Measurements from ENCODE around the gene THRAP3. TPM values are rescaled to one million over a fixed set of nuclear protein-coding genes. Genes with fewer than 3 reads are reported as not detected.

THRAP3 gene
- total RNA-seq, 1 experiment from 2014 or later: 86.8 TPM

GRCh38 chr1:36330940-36331339 lies 106.7 kb downstream of the THRAP3 start:
- no TSS peak for BruUV-seq (replicated peaks)
- CTCF ChIA-PET: no interaction called here
- H3K4me3 Mint-ChIP-seq (ENCODE audit: unreplicated experiment): no peak overlapping the region

DNA sequence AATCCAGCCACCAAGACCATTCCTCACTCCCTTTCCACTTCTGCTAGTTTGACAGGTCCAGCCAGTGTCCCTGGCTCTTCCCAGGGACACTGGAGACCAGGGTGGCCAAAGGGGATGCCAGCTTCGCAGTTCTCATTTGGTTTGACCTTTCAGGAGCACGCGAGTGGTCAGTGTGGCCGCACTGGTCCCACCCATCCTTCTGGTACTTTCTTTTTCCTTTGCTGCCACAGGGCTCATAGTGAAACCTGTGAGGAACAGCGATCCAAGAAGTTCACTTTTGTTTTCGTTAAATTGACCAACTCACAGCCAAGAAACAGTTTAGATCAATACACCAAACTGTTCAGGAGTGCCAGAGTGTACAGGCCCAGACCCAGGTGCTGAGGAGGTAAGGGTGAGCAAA lies 113.6 kb downstream of the THRAP3 start:
- Mint-ChIP-seq H3K4me3 (ENCODE audit: unreplicated experiment) (no peak overlapping the region), H3K27me3 (ENCODE audit: insufficient read depth, unreplicated experiment) (no peaks in the 10 kb centered on the region), H3K36me3 (ENCODE audit: insufficient read depth, unreplicated experiment) (peaks cover 9% of the 10 kb centered on the region), H3K9me3 (ENCODE audit: unreplicated experiment) (no peaks in the 10 kb centered on the region), H3K4me1 (ENCODE audit: low read depth, unreplicated experiment) (no peaks in the 10 kb centered on the region), H3K27ac (ENCODE audit: unreplicated experiment) (no peak overlapping the region)
- H3K27me3 ChIP-seq (replicated peaks; ENCODE audit: control insufficient read depth, insufficient read depth, low read length): no peaks in the 10 kb centered on the region
- no peak overlapping the region for H3K4me3 ChIP-seq (ENCODE audit: low read depth, low read length)
- no peaks in the 10 kb centered on the region for H3K36me3 ChIP-seq (ENCODE audit: control insufficient read depth, insufficient read depth, low read length)
- intact Hi-C loops (cut with micrococcal nuclease; ENCODE audit: unreplicated experiment): no loop called here
- ChIA-PET CTCF (no interaction called here), POLR2A (no interaction called here)
- no peak for DNase-seq
- TF ChIP-seq CTCF (IDR thresholded peaks at IDR 0.05; ENCODE audit: insufficient read depth in 1 of 2, low read depth in 1 of 2, low read length in 1 of 2, severe bottlenecking in 1 of 2, unreplicated experiment in 1 of 2): no peak
- H3K4me1 ChIP-seq: no peaks in the 10 kb centered on the region
- no TSS peak for BruUV-seq (replicated peaks)
- H3K9me3 ChIP-seq: no peaks in the 10 kb centered on the region

More at GRCh38 chr1:36330940-36331339, 106.7 kb downstream of the THRAP3 start:
- DNase-seq: no peak
- POLR2A ChIA-PET: no interaction called here
- Mint-ChIP-seq H3K9me3 (ENCODE audit: unreplicated experiment) (no peaks in the 10 kb centered on the region), H3K36me3 (ENCODE audit: insufficient read depth, unreplicated experiment) (no peaks in the 10 kb centered on the region), H3K27me3 (ENCODE audit: insufficient read depth, unreplicated experiment) (peaks cover 6% of the 10 kb centered on the region), H3K4me1 (ENCODE audit: low read depth, unreplicated experiment) (no peaks in the 10 kb centered on the region), H3K27ac (ENCODE audit: unreplicated experiment) (no peak overlapping the region)
- Histone ChIP-seq H3K36me3 (ENCODE audit: control insufficient read depth, insufficient read depth, low read length) (no peaks in the 10 kb centered on the region), H3K9me3 (no peaks in the 10 kb centered on the region), H3K27me3 (replicated peaks; ENCODE audit: control insufficient read depth, insufficient read depth, low read length) (no peaks in the 10 kb centered on the region), H3K4me1 (no peaks in the 10 kb centered on the region), H3K4me3 (ENCODE audit: low read depth, low read length) (no peak overlapping the region)
- intact Hi-C loops (cut with micrococcal nuclease; ENCODE audit: unreplicated experiment): no loop called here
- no peak for TF ChIP-seq CTCF (IDR thresholded peaks at IDR 0.05; ENCODE audit: insufficient read depth in 1 of 2, low read depth in 1 of 2, low read length in 1 of 2, severe bottlenecking in 1 of 2, unreplicated experiment in 1 of 2)

- no peak overlapping the region for H3K4me3 Mint-ChIP-seq (ENCODE audit: unreplicated experiment)
- intact Hi-C loops (cut with micrococcal nuclease; ENCODE audit: unreplicated experiment): no loop called here
- CTCF ChIA-PET: no interaction called here
- Histone ChIP-seq H3K27me3 (replicated peaks; ENCODE audit: control insufficient read depth, insufficient read depth, low read length) (no peaks in the 10 kb centered on the region), H3K36me3 (ENCODE audit: control insufficient read depth, insufficient read depth, low read length) (no peaks in the 10 kb centered on the region), H3K4me1 (no peaks in the 10 kb centered on the region), H3K4me3 (ENCODE audit: low read depth, low read length) (no peak overlapping the region), H3K9me3 (no peaks in the 10 kb centered on the region)
- no peaks in the 10 kb centered on the region for H3K4me1 Mint-ChIP-seq (ENCODE audit: low read depth, unreplicated experiment)
- no peaks in the 10 kb centered on the region for H3K27me3 Mint-ChIP-seq (ENCODE audit: insufficient read depth, unreplicated experiment)
- POLR2A ChIA-PET: no interaction called here
- H3K27ac Mint-ChIP-seq (ENCODE audit: unreplicated experiment): no peak overlapping the region
- BruUV-seq (replicated peaks): no TSS peak
- H3K36me3 Mint-ChIP-seq (ENCODE audit: insufficient read depth, unreplicated experiment): peaks cover 12% of the 10 kb centered on the region
- no peaks in the 10 kb centered on the region for H3K9me3 Mint-ChIP-seq (ENCODE audit: unreplicated experiment)
- DNase-seq: no peak
- TF ChIP-seq CTCF (IDR thresholded peaks at IDR 0.05; ENCODE audit: insufficient read depth in 1 of 2, low read depth in 1 of 2, low read length in 1 of 2, severe bottlenecking in 1 of 2, unreplicated experiment in 1 of 2): no peak
These were observed 115.0 kb downstream of the THRAP3 start for GRCh38 chr1:36339215-36339614.

All from Caco-2 (cell line).